Measurements from ENCODE around the gene GLIS1.

DNA sequence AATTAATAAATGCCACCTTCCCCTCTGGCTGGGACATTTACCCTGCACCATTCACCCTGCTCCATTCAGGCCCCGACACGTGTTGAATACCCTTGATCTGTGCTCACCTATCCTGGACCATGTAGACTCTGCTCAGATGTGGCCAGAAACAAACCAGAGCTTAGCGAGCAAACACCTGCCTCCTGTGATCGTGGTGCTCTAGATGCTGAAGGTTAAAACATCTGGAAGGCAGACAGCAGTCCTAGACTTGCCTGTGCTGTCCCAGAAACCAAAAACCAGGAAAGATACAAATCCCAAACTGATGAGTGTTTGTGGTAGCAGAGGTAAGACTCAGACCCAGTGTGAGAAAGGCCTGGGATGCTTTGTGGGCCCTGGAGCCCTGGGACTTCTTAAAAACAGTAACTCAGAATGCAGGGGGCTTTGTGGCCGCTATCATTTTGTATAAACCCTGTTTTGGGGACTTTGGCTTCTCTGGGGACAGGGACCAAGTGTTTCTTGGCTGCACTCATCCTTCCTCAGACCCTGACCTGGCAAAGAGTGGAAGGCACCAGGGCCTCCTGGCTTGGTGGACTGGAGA is 180.1 kb downstream of the GLIS1 start:
- TF ChIP-seq, protein P1, sequence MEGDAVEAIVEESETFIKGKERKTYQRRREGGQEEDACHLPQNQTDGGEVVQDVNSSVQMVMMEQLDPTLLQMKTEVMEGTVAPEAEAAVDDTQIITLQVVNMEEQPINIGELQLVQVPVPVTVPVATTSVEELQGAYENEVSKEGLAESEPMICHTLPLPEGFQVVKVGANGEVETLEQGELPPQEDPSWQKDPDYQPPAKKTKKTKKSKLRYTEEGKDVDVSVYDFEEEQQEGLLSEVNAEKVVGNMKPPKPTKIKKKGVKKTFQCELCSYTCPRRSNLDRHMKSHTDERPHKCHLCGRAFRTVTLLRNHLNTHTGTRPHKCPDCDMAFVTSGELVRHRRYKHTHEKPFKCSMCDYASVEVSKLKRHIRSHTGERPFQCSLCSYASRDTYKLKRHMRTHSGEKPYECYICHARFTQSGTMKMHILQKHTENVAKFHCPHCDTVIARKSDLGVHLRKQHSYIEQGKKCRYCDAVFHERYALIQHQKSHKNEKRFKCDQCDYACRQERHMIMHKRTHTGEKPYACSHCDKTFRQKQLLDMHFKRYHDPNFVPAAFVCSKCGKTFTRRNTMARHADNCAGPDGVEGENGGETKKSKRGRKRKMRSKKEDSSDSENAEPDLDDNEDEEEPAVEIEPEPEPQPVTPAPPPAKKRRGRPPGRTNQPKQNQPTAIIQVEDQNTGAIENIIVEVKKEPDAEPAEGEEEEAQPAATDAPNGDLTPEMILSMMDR (IDR thresholded peaks at IDR 0.05; ENCODE audit: control extremely low read depth in 1 of 3, insufficient read depth in 1 of 3, low read depth in 1 of 3, low read length in 3 of 3), result no peak
- TF ChIP-seq SIN3A (conservative IDR thresholded peaks at IDR 0.05 in 1 of 2, IDR thresholded peaks at IDR 0.05 in 1 of 2; ENCODE audit: low read depth in 1 of 2, low read length in 2 of 2) (no peak), EZH2 (IDR thresholded peaks at IDR 0.05; ENCODE audit: low read depth, low read length, severe bottlenecking) (no peak), EP300 (IDR thresholded peaks at IDR 0.05; ENCODE audit: borderline replicate concordance in 1 of 2, low read depth in 2 of 2, low read length in 2 of 2) (no peak), SUZ12 (IDR thresholded peaks at IDR 0.05; ENCODE audit: low read length) (no peak), TAF1 (IDR thresholded peaks at IDR 0.05; ENCODE audit: low read depth, low read length) (no peak), YY1 (IDR thresholded peaks at IDR 0.05; ENCODE audit: low read depth, low read length) (no peak), POLR2A (IDR thresholded peaks at IDR 0.05; ENCODE audit: control extremely low read depth in 1 of 2, low read depth in 2 of 2, low read length in 2 of 2) (no peak), TEAD4 (IDR thresholded peaks at IDR 0.05; ENCODE audit: low read depth, low read length) (no peak), JUN (IDR thresholded peaks at IDR 0.05; ENCODE audit: low read depth, low read length) (no peak), POLR2AphosphoS5 (IDR thresholded peaks at IDR 0.05; ENCODE audit: low read depth, low read length) (no peak)
- TF ChIP-seq, protein P2, sequence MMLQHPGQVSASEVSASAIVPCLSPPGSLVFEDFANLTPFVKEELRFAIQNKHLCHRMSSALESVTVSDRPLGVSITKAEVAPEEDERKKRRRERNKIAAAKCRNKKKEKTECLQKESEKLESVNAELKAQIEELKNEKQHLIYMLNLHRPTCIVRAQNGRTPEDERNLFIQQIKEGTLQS (IDR thresholded peaks at IDR 0.05; ENCODE audit: insufficient read depth, low read depth, low read length), result no peak

Measured in H1 (cell line).